A673 (cell line): Measurements from ENCODE around the gene CEP170B.

Source experiments
- EZH2 ChIP-seq: fragments of 200-600 bp; sonication (generic); IDR thresholded peaks from 2 replicates; pipeline ENCODE4 v1.6.1; 2017; ENCODE audit warnings: borderline replicate concordance, low read depth, mild to moderate bottlenecking, mixed read lengths, antibody characterized with exemption, low read length; ENCODE audit not compliant: poor library complexity, severe bottlenecking
- TF ChIP-seq, protein P1 (sequence below): fragments of 300-800, 200-600 bp; sonication (generic); conservative IDR thresholded peaks from 2 replicates; pipeline ENCODE4 v1.5.1; 2017; ENCODE audit warnings: low read depth, mild to moderate bottlenecking, antibody characterized with exemption, low read length, moderate library complexity, mixed read lengths

DNA sequence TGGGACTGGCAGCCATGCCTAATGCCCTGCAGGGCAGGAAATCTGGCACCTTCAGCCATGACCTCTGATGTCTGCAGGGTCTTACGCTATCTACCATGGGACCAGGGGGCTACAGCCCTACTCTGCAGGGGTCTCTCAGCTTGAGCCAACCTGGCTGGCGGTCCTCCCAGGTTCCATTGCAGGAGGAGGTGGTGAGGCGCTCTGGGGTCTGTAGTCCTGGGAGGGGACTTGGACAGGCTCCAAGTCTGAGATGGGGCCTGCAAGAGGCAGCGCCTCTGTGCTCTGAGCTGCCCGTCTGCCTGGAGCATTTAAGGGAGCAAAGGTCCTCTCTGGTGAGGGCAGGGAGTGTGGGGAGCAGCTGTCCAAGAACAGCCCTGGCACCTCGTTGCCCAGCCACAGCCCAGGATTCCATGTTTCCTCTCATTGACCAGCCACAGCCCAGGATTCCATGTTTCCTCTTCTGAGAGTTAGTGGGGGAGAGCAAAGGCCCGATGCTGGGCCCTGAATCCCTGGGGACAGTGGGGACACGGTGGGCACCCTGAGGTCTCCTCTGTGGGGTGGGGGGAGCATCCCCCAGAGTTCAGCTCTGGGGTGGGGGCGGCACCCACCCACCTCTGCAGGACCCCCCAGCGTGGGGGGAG lies 60.3 kb downstream of the CEP170B start:
- TF ChIP-seq, protein P1, sequence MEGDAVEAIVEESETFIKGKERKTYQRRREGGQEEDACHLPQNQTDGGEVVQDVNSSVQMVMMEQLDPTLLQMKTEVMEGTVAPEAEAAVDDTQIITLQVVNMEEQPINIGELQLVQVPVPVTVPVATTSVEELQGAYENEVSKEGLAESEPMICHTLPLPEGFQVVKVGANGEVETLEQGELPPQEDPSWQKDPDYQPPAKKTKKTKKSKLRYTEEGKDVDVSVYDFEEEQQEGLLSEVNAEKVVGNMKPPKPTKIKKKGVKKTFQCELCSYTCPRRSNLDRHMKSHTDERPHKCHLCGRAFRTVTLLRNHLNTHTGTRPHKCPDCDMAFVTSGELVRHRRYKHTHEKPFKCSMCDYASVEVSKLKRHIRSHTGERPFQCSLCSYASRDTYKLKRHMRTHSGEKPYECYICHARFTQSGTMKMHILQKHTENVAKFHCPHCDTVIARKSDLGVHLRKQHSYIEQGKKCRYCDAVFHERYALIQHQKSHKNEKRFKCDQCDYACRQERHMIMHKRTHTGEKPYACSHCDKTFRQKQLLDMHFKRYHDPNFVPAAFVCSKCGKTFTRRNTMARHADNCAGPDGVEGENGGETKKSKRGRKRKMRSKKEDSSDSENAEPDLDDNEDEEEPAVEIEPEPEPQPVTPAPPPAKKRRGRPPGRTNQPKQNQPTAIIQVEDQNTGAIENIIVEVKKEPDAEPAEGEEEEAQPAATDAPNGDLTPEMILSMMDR = no peak
- no peak for TF ChIP-seq EZH2
